ENCODE measurements around the gene MIA2.

Gene MIA2

DNA sequence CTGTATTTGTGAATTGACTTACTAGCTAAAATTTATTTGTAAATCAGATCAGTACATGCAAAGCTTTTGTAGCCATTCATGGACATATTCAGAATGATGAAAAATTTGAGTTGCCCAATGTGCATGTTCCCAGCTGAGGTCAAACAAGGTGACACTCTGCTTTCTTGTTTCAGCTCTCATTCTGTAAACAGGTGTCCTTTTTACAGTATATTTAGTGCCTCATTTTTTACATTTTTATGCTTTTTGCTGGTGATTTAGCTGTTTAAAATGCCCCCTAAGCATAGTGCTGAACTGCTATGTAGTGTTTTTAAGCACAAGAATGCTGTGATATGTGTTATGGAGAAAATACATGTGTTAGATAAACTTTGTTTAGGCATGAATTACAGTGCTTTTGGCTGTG is 76.3 kb downstream of the MIA2 start:
- TF ChIP-seq, protein P1, sequence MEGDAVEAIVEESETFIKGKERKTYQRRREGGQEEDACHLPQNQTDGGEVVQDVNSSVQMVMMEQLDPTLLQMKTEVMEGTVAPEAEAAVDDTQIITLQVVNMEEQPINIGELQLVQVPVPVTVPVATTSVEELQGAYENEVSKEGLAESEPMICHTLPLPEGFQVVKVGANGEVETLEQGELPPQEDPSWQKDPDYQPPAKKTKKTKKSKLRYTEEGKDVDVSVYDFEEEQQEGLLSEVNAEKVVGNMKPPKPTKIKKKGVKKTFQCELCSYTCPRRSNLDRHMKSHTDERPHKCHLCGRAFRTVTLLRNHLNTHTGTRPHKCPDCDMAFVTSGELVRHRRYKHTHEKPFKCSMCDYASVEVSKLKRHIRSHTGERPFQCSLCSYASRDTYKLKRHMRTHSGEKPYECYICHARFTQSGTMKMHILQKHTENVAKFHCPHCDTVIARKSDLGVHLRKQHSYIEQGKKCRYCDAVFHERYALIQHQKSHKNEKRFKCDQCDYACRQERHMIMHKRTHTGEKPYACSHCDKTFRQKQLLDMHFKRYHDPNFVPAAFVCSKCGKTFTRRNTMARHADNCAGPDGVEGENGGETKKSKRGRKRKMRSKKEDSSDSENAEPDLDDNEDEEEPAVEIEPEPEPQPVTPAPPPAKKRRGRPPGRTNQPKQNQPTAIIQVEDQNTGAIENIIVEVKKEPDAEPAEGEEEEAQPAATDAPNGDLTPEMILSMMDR (conservative IDR thresholded peaks at IDR 0.05; ENCODE audit: low read depth) = no peak
- ChIA-PET POLR2A (ENCODE audit: low non-redundant PET) (no interaction called here), CTCF (no interaction called here)
- H3K27ac ChIP-seq = no peak overlapping the region
- no peak for DNase-seq (ENCODE audit: low spot score)

DNA sequence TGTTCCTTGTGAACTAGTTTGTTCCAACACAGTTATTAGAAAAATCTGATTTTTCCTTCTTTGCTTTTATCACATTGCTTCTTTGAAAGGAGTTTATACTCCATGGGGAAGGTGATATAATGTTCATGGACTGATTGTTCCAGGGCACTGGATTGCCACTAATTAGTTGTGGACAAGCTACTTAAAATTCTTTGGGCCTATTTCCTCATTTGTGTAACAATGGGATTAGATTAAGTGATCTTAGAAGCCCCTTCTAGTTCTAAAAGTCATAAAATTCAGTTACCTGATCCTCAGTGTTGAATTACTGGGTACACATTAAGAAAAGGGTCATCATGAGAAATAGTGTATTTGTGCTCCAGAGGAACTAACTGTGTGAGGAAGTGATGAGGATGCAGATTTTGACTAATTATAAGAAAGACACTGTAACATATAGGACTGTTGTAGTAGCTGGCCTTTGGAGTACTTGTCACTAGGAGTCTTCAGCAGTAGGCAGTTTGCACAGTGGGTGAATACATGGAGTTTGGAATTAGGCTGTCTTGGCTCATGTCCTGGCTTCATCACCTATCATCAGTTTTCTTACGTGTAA is 82.2 kb downstream of the MIA2 start:
- ChIA-PET POLR2A (ENCODE audit: low non-redundant PET) (no interaction called here), CTCF (no interaction called here)
- TF ChIP-seq, protein P1 (conservative IDR thresholded peaks at IDR 0.05; ENCODE audit: low read depth) = no peak
- no peak for DNase-seq (ENCODE audit: low spot score)
- no peak overlapping the region for H3K27ac ChIP-seq

DNA sequence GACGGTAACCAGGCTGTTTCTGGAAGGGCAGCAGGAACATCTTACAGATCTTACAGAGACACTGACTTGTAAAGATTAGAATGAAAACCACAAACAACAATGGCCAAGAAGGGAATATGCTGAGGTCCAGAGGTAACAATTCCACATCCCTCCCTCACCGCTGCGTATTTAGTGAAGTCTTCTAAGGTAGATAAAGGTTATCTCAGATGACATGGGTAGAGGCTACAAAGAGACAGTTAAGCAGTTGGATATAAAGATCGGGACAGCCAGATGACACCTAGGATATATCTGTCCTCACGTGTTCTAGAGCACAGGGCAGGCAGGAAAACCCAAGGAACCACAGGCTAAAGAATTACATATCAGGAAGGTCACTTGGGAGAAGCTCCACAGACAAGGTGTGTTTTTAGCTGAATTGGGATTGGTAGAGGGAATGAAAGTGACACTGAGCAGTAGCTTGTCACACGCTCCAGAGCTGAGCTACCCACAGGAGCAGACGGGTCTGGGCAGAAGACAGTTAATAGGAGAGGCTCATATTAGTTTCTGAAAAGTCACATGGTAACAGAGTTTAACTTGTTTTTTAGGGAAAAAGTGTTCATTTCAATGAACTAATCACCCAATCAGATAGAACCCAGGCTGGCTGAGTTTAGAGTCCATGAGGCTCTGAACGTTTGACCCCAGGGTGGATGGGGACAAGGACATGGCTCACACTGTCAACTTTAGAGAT is 83.3 kb downstream of the MIA2 start:
- no peak overlapping the region for H3K27ac ChIP-seq
- ChIA-PET POLR2A (ENCODE audit: low non-redundant PET) (no interaction called here), CTCF (interaction anchor here (0.6 kb wide), 1 partner anchor 222 kb away, joined by 3 read pairs; no protein-coding TSS in a partner anchor)
- TF ChIP-seq, protein P1 (conservative IDR thresholded peaks at IDR 0.05; ENCODE audit: low read depth) = no peak
- DNase-seq (ENCODE audit: low spot score) = no peak

DNA sequence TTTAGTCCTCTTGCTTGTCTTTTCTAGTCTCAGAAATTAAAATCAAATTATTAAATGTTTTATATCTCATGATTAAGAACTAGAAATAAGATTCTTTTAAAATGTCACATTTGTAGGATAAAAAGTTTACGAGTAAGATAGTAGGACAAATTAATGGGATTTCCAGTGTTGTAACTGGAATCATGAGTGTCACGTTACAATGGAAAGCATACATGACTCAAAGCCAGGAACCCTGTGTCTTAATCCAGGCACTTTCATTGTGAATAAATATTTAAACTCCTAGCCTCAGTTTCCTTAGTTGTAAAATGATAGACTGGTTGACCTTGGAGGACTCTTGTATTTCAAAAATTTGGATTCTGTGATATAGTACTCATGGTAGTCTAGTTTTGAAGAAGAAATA is 84.9 kb downstream of the MIA2 start:
- CTCF ChIA-PET = no interaction called here
- H3K27ac ChIP-seq = no peak overlapping the region
- DNase-seq (ENCODE audit: low spot score) = no peak
- TF ChIP-seq, protein P1 (conservative IDR thresholded peaks at IDR 0.05; ENCODE audit: low read depth) = no peak
- POLR2A ChIA-PET (ENCODE audit: low non-redundant PET) = no interaction called here

DNA sequence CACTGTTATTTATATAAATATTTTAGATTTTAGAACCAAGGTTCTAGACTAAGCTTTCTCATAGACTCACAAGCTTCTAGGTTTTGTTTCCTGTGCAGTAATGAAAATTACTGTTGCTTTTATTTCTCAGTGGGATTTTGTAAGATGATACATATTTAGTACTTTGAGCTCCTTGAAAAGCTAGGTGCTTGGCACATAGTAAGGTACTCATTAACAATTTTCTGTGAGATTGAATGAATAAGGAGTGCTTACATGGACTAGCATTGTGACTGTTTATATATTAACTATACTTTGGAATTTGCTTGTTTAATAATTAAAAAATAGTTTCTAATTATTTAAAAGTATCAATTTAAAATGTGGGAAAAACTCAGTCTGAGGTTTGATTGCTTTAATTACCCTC is 85.7 kb downstream of the MIA2 start:
- no peak for DNase-seq (ENCODE audit: low spot score)
- no peak overlapping the region for H3K27ac ChIP-seq
- CTCF ChIA-PET = no interaction called here
- TF ChIP-seq, protein P1 (conservative IDR thresholded peaks at IDR 0.05; ENCODE audit: low read depth) = no peak
- POLR2A ChIA-PET (ENCODE audit: low non-redundant PET) = no interaction called here

DNA sequence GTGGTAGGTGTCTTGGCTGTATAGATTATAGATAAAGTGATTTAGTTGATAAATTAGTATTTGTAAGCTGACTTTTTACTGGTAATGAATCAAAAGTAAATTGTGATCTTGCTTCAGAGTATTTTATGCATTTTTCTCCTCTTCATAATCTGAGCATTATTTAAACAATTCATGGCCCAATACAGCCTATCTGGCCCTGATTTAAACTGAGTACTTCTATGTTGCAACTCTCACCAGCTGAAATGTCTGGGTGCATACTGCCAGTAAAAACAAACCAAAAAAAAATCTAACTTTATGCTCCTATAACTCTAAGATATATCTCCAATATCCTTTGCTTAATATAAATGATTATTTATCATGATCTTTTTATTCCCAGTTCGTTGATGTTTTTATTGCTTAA is 86.6 kb downstream of the MIA2 start:
- CTCF ChIA-PET = no interaction called here
- no peak for DNase-seq (ENCODE audit: low spot score)
- no peak overlapping the region for H3K27ac ChIP-seq
- POLR2A ChIA-PET (ENCODE audit: low non-redundant PET) = no interaction called here
- TF ChIP-seq, protein P1 (conservative IDR thresholded peaks at IDR 0.05; ENCODE audit: low read depth) = no peak

All from RWPE1 (cell line).